Astrocyte (in vitro differentiated cells and primary cell): Measurements from ENCODE around the gene RPH3AL. TPM values are rescaled to one million over a fixed set of nuclear protein-coding genes. Genes with fewer than 3 reads are reported as not detected.

Experiments used
- DNase-seq: peaks from one replicate; pipeline ENCODE4 v3.0.0-alpha.2; 2010; ENCODE audit warnings: low read depth
- FAIRE-seq: peaks from 2 replicates; lab custom pipeline; 2011; peaks lifted over from hg19 to GRCh38; lab: Jason Lieb, UNC
- H2AFZ ChIP-seq: 2 replicates; pipeline ENCODE4 v1.6.0; 2012; ENCODE audit warnings: low read depth, low read length, inconsistent platforms
- H3K27ac ChIP-seq: 2 replicates; pipeline ENCODE4 v1.5.1; 2011; ENCODE audit warnings: low read depth, low read length, inconsistent platforms
- H3K27me3 ChIP-seq: 2 replicates; pipeline ENCODE4 v1.6.0; 2011; ENCODE audit warnings: low read length, inconsistent platforms; ENCODE audit not compliant: insufficient read depth
- H3K36me3 ChIP-seq: 2 replicates; pipeline ENCODE4 v1.5.1; 2011; ENCODE audit warnings: low read length, inconsistent platforms; ENCODE audit not compliant: insufficient read depth
- H3K4me1 ChIP-seq: 2 replicates; pipeline ENCODE4 v1.5.1; 2011; ENCODE audit warnings: low read length, inconsistent platforms; ENCODE audit not compliant: insufficient read depth
- H3K4me2 ChIP-seq: 2 replicates; pipeline ENCODE4 v1.6.0; 2012; ENCODE audit warnings: low read length, inconsistent platforms
- H3K4me3 ChIP-seq: 2 replicates; pipeline ENCODE4 v1.5.1; 2011; ENCODE audit warnings: low read depth, mild to moderate bottlenecking, low read length, inconsistent platforms; ENCODE audit not compliant: insufficient read depth
- H3K79me2 ChIP-seq: 2 replicates; pipeline ENCODE4 v1.6.0; 2012; ENCODE audit warnings: mild to moderate bottlenecking, low read length, inconsistent platforms; ENCODE audit not compliant: insufficient read depth
- H3K9ac ChIP-seq: 2 replicates; pipeline ENCODE4 v1.6.0; 2012; ENCODE audit warnings: mild to moderate bottlenecking, low read length, inconsistent platforms
- H3K9me3 ChIP-seq: 2 replicates; pipeline ENCODE4 v1.5.1; 2012; ENCODE audit warnings: low read depth, mild to moderate bottlenecking, low read length, inconsistent platforms; ENCODE audit not compliant: insufficient read depth
- H4K20me1 ChIP-seq: 2 replicates; pipeline ENCODE4 v1.6.0; 2012; ENCODE audit warnings: low read length, inconsistent platforms; ENCODE audit not compliant: insufficient read depth
- H3K27ac Mint-ChIP-seq: one replicate; pipeline ENCODE4 v1.8.0; 2021; ENCODE audit warnings: mild to moderate bottlenecking, mixed read lengths; ENCODE audit not compliant: unreplicated experiment
- H3K27me3 Mint-ChIP-seq: one replicate; pipeline ENCODE4 v1.8.0; 2021; ENCODE audit warnings: low read depth, mixed read lengths; ENCODE audit not compliant: unreplicated experiment
- H3K36me3 Mint-ChIP-seq: one replicate; pipeline ENCODE4 v1.8.0; 2021; ENCODE audit warnings: low read depth, mixed read lengths; ENCODE audit not compliant: unreplicated experiment
- H3K4me1 Mint-ChIP-seq: one replicate; pipeline ENCODE4 v1.8.0; 2021; ENCODE audit warnings: low read depth, mixed read lengths; ENCODE audit not compliant: unreplicated experiment
- H3K4me3 Mint-ChIP-seq: one replicate; pipeline ENCODE4 v1.8.0; 2021; ENCODE audit warnings: mild to moderate bottlenecking, moderate library complexity, mixed read lengths; ENCODE audit not compliant: unreplicated experiment
- H3K9me3 Mint-ChIP-seq: one replicate; pipeline ENCODE4 v1.8.0; 2021; ENCODE audit warnings: mild to moderate bottlenecking, mixed read lengths; ENCODE audit not compliant: unreplicated experiment
- EZH2 ChIP-seq: IDR thresholded peaks from 2 replicates; pipeline ENCODE4 v1.6.1; 2012; ENCODE audit warnings: mild to moderate bottlenecking, low read length, inconsistent platforms; ENCODE audit not compliant: insufficient read depth
- total RNA-seq: library from RNA; stranded (reverse); gene quantifications from 2 replicates; pipeline ENCODE4 v1.2.1, GENCODE V29; 2021
- TF ChIP-seq, protein P1 (sequence below): IDR thresholded peaks from 2 replicates; pipeline ENCODE4 v1.5.1; 2011; ENCODE audit warnings: low read depth, mild to moderate bottlenecking, inconsistent platforms, low read length, moderate library complexity; ENCODE audit not compliant: insufficient read depth

RPH3AL gene
- total RNA-seq, 1 donor from 2014 or later, result 3.7 TPM

DNA sequence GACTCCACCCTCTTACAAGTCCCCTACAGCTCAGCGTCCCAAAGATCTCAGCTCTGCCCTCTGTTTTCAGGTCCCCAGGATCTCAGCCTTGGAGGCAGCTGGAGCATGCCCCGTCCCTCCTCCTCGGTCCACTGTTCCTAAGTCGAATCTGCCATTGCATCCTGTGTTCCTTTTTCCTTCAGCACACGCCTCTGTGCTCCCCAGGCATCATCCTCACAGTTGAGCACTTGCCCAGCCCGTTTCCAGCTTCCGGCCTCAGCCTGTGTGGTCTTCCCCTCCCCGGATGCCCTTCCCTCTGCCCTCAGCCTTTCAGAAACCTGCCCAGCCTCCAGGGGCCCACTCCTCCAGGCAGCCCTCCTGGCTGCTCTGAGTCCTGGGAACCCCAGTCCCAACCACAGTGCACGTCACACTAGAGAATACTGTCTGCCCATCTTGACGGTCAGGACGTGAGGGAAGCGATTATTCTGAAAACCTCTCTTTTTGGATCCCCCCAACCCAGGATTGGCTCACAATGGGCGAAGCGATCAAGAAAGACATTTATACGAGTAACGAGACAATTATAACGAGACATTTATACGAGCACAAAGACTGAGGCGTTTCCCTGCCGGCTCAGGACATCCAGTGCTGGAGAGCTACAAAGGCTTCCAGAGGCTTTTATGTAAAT lies 41.4 kb downstream of the RPH3AL start:
- Histone ChIP-seq H2AFZ (no peak overlapping the region), H3K27ac (no peak overlapping the region), H3K9ac (no peak overlapping the region), H3K36me3 (no peaks in the 10 kb centered on the region), H3K79me2 (no peaks in the 10 kb centered on the region), H4K20me1 (peaks cover 5% of the 10 kb centered on the region), H3K9me3 (peaks cover 11% of the 10 kb centered on the region), H3K4me2 (no peak overlapping the region), H3K4me3 (no peak overlapping the region), H3K27me3 (peaks cover 9% of the 10 kb centered on the region), H3K4me1 (no peaks in the 10 kb centered on the region)
- DNase-seq (no peak), FAIRE-seq (no peak)
- H3K4me1 Mint-ChIP-seq, result peaks cover 3% of the 10 kb centered on the region
- H3K36me3 Mint-ChIP-seq, result peaks cover 5% of the 10 kb centered on the region
- H3K27ac Mint-ChIP-seq, result no peak overlapping the region
- TF ChIP-seq EZH2, result no peak
- TF ChIP-seq, protein P1, sequence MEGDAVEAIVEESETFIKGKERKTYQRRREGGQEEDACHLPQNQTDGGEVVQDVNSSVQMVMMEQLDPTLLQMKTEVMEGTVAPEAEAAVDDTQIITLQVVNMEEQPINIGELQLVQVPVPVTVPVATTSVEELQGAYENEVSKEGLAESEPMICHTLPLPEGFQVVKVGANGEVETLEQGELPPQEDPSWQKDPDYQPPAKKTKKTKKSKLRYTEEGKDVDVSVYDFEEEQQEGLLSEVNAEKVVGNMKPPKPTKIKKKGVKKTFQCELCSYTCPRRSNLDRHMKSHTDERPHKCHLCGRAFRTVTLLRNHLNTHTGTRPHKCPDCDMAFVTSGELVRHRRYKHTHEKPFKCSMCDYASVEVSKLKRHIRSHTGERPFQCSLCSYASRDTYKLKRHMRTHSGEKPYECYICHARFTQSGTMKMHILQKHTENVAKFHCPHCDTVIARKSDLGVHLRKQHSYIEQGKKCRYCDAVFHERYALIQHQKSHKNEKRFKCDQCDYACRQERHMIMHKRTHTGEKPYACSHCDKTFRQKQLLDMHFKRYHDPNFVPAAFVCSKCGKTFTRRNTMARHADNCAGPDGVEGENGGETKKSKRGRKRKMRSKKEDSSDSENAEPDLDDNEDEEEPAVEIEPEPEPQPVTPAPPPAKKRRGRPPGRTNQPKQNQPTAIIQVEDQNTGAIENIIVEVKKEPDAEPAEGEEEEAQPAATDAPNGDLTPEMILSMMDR, result no peak
- peaks cover 6% of the 10 kb centered on the region for H3K9me3 Mint-ChIP-seq
- H3K27me3 Mint-ChIP-seq, result peaks cover 37% of the 10 kb centered on the region
- H3K4me3 Mint-ChIP-seq, result no peak overlapping the region

DNA sequence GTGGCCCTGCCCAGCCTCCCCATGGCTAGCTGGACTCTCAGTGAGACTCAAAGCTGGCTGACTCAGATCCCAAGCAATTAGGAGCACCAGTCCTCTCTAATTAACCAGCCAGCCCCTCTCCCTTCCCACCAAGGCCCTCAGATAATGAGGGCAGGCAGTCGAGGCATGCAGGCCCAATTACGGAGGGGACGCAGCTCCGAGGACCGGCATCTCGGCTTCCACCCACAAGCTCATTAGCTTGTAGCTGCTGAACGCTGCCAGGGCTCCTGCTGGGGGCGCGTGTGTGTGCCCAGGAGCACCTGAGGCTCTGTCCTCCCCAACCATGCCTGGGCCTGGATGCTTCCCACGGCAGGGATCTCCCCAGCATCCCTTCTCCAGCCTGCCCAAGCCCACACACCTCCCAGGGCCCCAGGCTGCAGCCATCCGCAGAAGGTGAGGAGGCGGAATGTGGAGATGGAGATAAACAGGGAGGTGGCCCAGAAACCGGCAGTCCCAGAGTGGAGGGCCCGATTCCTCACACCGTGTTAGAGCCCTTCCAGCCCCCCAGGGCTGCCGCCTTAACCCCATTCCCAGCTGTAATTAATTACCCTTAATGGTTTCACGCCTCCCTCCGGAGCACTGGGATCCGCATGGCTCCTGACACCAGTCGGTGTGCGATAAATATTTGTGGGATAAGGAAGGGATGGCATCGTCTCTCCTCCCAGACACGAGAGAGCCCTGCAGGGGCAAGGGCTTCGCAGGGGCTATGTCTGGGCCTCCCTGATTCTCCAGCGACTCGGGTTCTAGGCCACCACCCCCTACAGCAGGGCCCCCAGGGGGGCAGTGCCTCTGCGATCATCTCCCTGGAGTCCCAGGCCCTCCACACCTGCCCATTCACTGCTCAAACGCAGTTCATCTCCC lies 42.2 kb downstream of the RPH3AL start:
- H4K20me1 ChIP-seq, result peaks cover 5% of the 10 kb centered on the region
- Mint-ChIP-seq H3K36me3 (peaks cover 5% of the 10 kb centered on the region), H3K4me3 (no peak overlapping the region), H3K4me1 (peaks cover 3% of the 10 kb centered on the region), H3K27me3 (peaks cover 37% of the 10 kb centered on the region), H3K27ac (no peak overlapping the region), H3K9me3 (peaks cover 4% of the 10 kb centered on the region)
- H3K4me3 ChIP-seq, result no peak overlapping the region
- H3K27me3 ChIP-seq, result peaks cover 9% of the 10 kb centered on the region
- H3K79me2 ChIP-seq, result no peaks in the 10 kb centered on the region
- H3K9ac ChIP-seq, result no peak overlapping the region
- H3K4me2 ChIP-seq, result no peak overlapping the region
- no peaks in the 10 kb centered on the region for H3K36me3 ChIP-seq
- no peak overlapping the region for H2AFZ ChIP-seq
- no peak for DNase-seq
- TF ChIP-seq, protein P1, result no peak
- TF ChIP-seq EZH2, result no peak
- FAIRE-seq, result no peak
- H3K27ac ChIP-seq, result no peak overlapping the region
- peaks cover 5% of the 10 kb centered on the region for H3K9me3 ChIP-seq
- H3K4me1 ChIP-seq, result no peaks in the 10 kb centered on the region
